H1 (cell line): ENCODE measurements around the gene DDX47. TPM values are rescaled to one million over a fixed set of nuclear protein-coding genes. Genes with fewer than 3 reads are reported as not detected.

Source experiments
- BCL11A ChIP-seq, 2 experiments: IDR thresholded peaks; one replicate each; pipeline ENCODE4 v1.6.1; 2011; ENCODE audit warnings: low read depth in 2 of 2, low read length in 2 of 2, mild to moderate bottlenecking in 2 of 2
- CHD2 ChIP-seq: IDR thresholded peaks from 2 replicates; pipeline ENCODE4 v1.6.1; 2012; ENCODE audit warnings: low read length, improper control_type of control experiment
- FOSL1 ChIP-seq: IDR thresholded peaks from 2 replicates; pipeline ENCODE4 v1.6.1; 2011; ENCODE audit warnings: mild to moderate bottlenecking, low read depth, low read length, moderate library complexity; ENCODE audit not compliant: insufficient read depth
- NANOG ChIP-seq: IDR thresholded peaks from 2 replicates; pipeline ENCODE4 v1.6.1; 2011; ENCODE audit warnings: low read length, low read depth, mild to moderate bottlenecking, inconsistent platforms; ENCODE audit not compliant: insufficient read depth, poor library complexity, severe bottlenecking
- PHF8 ChIP-seq: fragments of 200-600 bp; sonication (generic); conservative IDR thresholded peaks from 2 replicates; pipeline ENCODE4 v1.7.1; 2012; ENCODE audit warnings: low read depth, mild to moderate bottlenecking, inconsistent platforms, low read length, moderate library complexity
- polyA plus RNA-seq, 7 experiments: library from polyadenylated mRNA; depleted of rRNA in 3 of 7; stranded (reverse) in 5 of 7; unstranded in 2 of 7; fragments of >200 nt in 5 of 7; fragments of 200-250 nt in 2 of 7; gene quantifications; 1 replicate in 5 of 7; 2 replicates in 1 of 7; 4 replicates in 1 of 7; pipeline versions ENCODE4 v1.2.1 to v1.2.3, GENCODE V29; 2011 to 2013; ENCODE audit warnings: missing spikeins in 2 of 7, mixed read lengths in 2 of 7
- total RNA-seq: library from RNA; stranded (reverse); fragmentation: NEBNext Ultra II Directional; extraction: Animal tissue kit (Norgen Biotek cat#: 25700); gene quantifications from 2 replicates; pipeline ENCODE4 v1.2.1, GENCODE V29; 2021
- TF ChIP-seq, protein P1 (sequence below): fragments of 300-600 bp; sonication (generic); IDR thresholded peaks from 2 replicates; pipeline ENCODE4 v1.7.1; 2012; ENCODE audit warnings: low read length, moderate library complexity, mild to moderate bottlenecking, inconsistent platforms; ENCODE audit not compliant: insufficient replicate concordance
- TF ChIP-seq, protein P2 (sequence below): IDR thresholded peaks from 2 replicates; pipeline ENCODE4 v1.6.1; 2012; ENCODE audit warnings: inconsistent platforms

Gene DDX47
- total and polyA plus RNA-seq, 2 of the 8 experiments (the other 6 are each of a cell fraction or from before 2014, with no cell fraction given) = 54.4 to 74.2 TPM

DNA sequence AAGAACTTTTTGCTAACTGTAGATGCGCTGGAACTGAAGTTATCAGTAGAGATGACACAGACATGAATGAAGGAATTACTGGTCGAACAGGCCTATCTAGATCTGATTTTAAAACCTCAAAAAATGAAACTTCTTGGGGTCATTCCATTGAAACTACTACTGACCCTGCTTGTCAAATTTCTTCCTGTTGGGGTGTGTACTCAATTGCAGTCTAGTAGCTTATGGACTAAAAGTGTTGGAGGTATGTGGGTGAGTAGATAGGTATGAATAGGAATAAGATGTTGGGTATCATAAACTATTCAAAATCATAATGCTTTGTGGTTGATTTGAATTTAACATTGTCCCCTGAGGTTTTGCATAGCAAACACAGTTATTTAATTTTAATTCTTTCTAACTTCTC is 18.5 kb upstream of the DDX47 start (continued):
- TF ChIP-seq, protein P1, sequence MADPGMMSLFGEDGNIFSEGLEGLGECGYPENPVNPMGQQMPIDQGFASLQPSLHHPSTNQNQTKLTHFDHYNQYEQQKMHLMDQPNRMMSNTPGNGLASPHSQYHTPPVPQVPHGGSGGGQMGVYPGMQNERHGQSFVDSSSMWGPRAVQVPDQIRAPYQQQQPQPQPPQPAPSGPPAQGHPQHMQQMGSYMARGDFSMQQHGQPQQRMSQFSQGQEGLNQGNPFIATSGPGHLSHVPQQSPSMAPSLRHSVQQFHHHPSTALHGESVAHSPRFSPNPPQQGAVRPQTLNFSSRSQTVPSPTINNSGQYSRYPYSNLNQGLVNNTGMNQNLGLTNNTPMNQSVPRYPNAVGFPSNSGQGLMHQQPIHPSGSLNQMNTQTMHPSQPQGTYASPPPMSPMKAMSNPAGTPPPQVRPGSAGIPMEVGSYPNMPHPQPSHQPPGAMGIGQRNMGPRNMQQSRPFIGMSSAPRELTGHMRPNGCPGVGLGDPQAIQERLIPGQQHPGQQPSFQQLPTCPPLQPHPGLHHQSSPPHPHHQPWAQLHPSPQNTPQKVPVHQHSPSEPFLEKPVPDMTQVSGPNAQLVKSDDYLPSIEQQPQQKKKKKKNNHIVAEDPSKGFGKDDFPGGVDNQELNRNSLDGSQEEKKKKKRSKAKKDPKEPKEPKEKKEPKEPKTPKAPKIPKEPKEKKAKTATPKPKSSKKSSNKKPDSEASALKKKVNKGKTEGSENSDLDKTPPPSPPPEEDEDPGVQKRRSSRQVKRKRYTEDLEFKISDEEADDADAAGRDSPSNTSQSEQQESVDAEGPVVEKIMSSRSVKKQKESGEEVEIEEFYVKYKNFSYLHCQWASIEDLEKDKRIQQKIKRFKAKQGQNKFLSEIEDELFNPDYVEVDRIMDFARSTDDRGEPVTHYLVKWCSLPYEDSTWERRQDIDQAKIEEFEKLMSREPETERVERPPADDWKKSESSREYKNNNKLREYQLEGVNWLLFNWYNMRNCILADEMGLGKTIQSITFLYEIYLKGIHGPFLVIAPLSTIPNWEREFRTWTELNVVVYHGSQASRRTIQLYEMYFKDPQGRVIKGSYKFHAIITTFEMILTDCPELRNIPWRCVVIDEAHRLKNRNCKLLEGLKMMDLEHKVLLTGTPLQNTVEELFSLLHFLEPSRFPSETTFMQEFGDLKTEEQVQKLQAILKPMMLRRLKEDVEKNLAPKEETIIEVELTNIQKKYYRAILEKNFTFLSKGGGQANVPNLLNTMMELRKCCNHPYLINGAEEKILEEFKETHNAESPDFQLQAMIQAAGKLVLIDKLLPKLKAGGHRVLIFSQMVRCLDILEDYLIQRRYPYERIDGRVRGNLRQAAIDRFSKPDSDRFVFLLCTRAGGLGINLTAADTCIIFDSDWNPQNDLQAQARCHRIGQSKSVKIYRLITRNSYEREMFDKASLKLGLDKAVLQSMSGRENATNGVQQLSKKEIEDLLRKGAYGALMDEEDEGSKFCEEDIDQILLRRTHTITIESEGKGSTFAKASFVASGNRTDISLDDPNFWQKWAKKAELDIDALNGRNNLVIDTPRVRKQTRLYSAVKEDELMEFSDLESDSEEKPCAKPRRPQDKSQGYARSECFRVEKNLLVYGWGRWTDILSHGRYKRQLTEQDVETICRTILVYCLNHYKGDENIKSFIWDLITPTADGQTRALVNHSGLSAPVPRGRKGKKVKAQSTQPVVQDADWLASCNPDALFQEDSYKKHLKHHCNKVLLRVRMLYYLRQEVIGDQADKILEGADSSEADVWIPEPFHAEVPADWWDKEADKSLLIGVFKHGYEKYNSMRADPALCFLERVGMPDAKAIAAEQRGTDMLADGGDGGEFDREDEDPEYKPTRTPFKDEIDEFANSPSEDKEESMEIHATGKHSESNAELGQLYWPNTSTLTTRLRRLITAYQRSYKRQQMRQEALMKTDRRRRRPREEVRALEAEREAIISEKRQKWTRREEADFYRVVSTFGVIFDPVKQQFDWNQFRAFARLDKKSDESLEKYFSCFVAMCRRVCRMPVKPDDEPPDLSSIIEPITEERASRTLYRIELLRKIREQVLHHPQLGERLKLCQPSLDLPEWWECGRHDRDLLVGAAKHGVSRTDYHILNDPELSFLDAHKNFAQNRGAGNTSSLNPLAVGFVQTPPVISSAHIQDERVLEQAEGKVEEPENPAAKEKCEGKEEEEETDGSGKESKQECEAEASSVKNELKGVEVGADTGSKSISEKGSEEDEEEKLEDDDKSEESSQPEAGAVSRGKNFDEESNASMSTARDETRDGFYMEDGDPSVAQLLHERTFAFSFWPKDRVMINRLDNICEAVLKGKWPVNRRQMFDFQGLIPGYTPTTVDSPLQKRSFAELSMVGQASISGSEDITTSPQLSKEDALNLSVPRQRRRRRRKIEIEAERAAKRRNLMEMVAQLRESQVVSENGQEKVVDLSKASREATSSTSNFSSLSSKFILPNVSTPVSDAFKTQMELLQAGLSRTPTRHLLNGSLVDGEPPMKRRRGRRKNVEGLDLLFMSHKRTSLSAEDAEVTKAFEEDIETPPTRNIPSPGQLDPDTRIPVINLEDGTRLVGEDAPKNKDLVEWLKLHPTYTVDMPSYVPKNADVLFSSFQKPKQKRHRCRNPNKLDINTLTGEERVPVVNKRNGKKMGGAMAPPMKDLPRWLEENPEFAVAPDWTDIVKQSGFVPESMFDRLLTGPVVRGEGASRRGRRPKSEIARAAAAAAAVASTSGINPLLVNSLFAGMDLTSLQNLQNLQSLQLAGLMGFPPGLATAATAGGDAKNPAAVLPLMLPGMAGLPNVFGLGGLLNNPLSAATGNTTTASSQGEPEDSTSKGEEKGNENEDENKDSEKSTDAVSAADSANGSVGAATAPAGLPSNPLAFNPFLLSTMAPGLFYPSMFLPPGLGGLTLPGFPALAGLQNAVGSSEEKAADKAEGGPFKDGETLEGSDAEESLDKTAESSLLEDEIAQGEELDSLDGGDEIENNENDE = no peak
- TF ChIP-seq CHD2 (no peak), NANOG (no peak), PHF8 (no peak), BCL11A (IDR thresholded peaks at IDR 0.05; ENCODE audit: low read depth in 2 of 2, low read length in 2 of 2) (no peak), FOSL1 (no peak)
- TF ChIP-seq, protein P2, sequence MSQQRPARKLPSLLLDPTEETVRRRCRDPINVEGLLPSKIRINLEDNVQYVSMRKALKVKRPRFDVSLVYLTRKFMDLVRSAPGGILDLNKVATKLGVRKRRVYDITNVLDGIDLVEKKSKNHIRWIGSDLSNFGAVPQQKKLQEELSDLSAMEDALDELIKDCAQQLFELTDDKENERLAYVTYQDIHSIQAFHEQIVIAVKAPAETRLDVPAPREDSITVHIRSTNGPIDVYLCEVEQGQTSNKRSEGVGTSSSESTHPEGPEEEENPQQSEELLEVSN = no peak
